Stimulated activated naive B cell treated with anti-CD40 and anti-IgM and Interleukin-4, amounts not matched to agents 10 μg/mL and 1 μg/mL and 100 μg/mL, for 72 hours (primary cell): ENCODE results near the gene EMB.
"Not testable (repeated sequence)": the region's sequence is repeated elsewhere in the genome, so short reads cannot be mapped to it uniquely, and the experiment has no call there.

ENCODE experiments used
- ATAC-seq, 2 donors: fragments of 150-1000 bp; cut with Tn5 transposase; replicated peaks; 2 replicates each; pipeline ENCODE4 v1.10.0; 2021; ENCODE audit warnings: moderate library complexity in 1 of 2
- DNase-seq: peaks from one replicate; pipeline ENCODE4 v3.0.0; 2021
- H3K27ac Mint-ChIP-seq: one replicate; pipeline ENCODE4 v1.8.0; 2022; ENCODE audit warnings: mild to moderate bottlenecking, mixed read lengths
- H3K27me3 Mint-ChIP-seq, 2 donors: one replicate each; pipeline ENCODE4 v1.8.0; 2022; ENCODE audit warnings: mixed read lengths in 2 of 2
- H3K36me3 Mint-ChIP-seq, 2 donors: one replicate each; pipeline ENCODE4 v1.8.0; 2022; ENCODE audit warnings: mixed read lengths in 2 of 2, mild to moderate bottlenecking in 1 of 2
- H3K4me1 Mint-ChIP-seq, 2 donors: one replicate each; pipeline ENCODE4 v1.8.0; 2022; ENCODE audit warnings: mixed read lengths in 2 of 2, mild to moderate bottlenecking in 1 of 2
- H3K4me3 Mint-ChIP-seq, 2 donors: one replicate each; pipeline ENCODE4 v1.8.0; 2022; ENCODE audit warnings: mild to moderate bottlenecking in 2 of 2, mixed read lengths in 2 of 2, moderate library complexity in 1 of 2
- H3K9me3 Mint-ChIP-seq, 2 donors: one replicate each; pipeline ENCODE4 v1.8.0; 2022; ENCODE audit warnings: mixed read lengths in 2 of 2, mild to moderate bottlenecking in 1 of 2

The EMB gene

GRCh38 chr5:50406877-50407276 lies 34.2 kb downstream of the EMB start:
- Mint-ChIP-seq H3K4me3 (no peak overlapping the region), H3K4me1 (peaks cover 13 to 34% of the 10 kb centered on the region in 2 donors), H3K27me3 (no peaks in the 10 kb centered on the region), H3K36me3 (peaks cover 10 to 21% of the 10 kb centered on the region in 2 donors), H3K27ac (no peak overlapping the region), H3K9me3 (no peaks in the 10 kb centered on the region)
- no peak for DNase-seq
- ATAC-seq, result no peak

- peaks cover 2 to 10% of the 10 kb centered on the region in 2 donors for H3K4me1 Mint-ChIP-seq
- no peak overlapping the region for H3K27ac Mint-ChIP-seq
These were observed 39.8 kb downstream of the EMB start for GRCh38 chr5:50401336-50401735.

GRCh38 chr5:50393925-50394609 lies 47.0 kb downstream of the EMB start:
- H3K27ac Mint-ChIP-seq, H3K27me3 Mint-ChIP-seq, DNase-seq, H3K4me3 Mint-ChIP-seq, H3K9me3 Mint-ChIP-seq, ATAC-seq: not testable (repeated sequence)
- peaks cover 27 to 43% of the 10 kb centered on the region in 2 donors for H3K36me3 Mint-ChIP-seq
- peaks cover 16 to 26% of the 10 kb centered on the region in 2 donors for H3K4me1 Mint-ChIP-seq

More at GRCh38 chr5:50401336-50401735, 39.8 kb downstream of the EMB start:
- Mint-ChIP-seq H3K9me3 (no peaks in the 10 kb centered on the region), H3K27me3 (no peaks in the 10 kb centered on the region), H3K36me3 (peaks cover 5 to 25% of the 10 kb centered on the region in 2 donors), H3K4me3 (no peak overlapping the region)
- no peak for ATAC-seq
- no peak for DNase-seq

- H3K27me3 Mint-ChIP-seq, H3K4me3 Mint-ChIP-seq, DNase-seq, H3K27ac Mint-ChIP-seq, ATAC-seq: not testable (repeated sequence)
- H3K36me3 Mint-ChIP-seq, result peaks cover 44 to 57% of the 10 kb centered on the region in 2 donors
- peaks cover 11 to 13% of the 10 kb centered on the region in 2 donors for H3K9me3 Mint-ChIP-seq
- peaks cover 21 to 34% of the 10 kb centered on the region in 2 donors for H3K4me1 Mint-ChIP-seq
These were observed 48.8 kb downstream of the EMB start for GRCh38 chr5:50392289-50392688.

- Mint-ChIP-seq H3K4me1 (peaks cover 9 to 25% of the 10 kb centered on the region in 2 donors), H3K36me3 (peaks cover 49 to 60% of the 10 kb centered on the region in 2 donors), H3K9me3 (peaks cover 9 to 11% of the 10 kb centered on the region in 2 donors)
- not testable (repeated sequence) for H3K27me3 Mint-ChIP-seq, DNase-seq, ATAC-seq, H3K4me3 Mint-ChIP-seq, H3K27ac Mint-ChIP-seq
These were observed 56.7 kb downstream of the EMB start for GRCh38 chr5:50384381-50384780.

GRCh38 chr5:50376696-50377095 lies 64.4 kb downstream of the EMB start:
- H3K27ac Mint-ChIP-seq, result not testable (repeated sequence)
- peaks cover 11 to 27% of the 10 kb centered on the region in 2 donors for H3K4me1 Mint-ChIP-seq

GRCh38 chr5:50369287-50370033 lies 71.6 kb downstream of the EMB start:
- H3K4me3 Mint-ChIP-seq, ATAC-seq, H3K27ac Mint-ChIP-seq, H3K27me3 Mint-ChIP-seq, DNase-seq: not testable (repeated sequence)
- Mint-ChIP-seq H3K4me1 (peaks cover 7 to 17% of the 10 kb centered on the region in 2 donors), H3K9me3 (peaks cover 11 to 18% of the 10 kb centered on the region in 2 donors), H3K36me3 (peaks cover 60 to 67% of the 10 kb centered on the region in 2 donors)

More at GRCh38 chr5:50376696-50377095, 64.4 kb downstream of the EMB start:
- not testable (repeated sequence) for H3K9me3 Mint-ChIP-seq, H3K4me3 Mint-ChIP-seq, ATAC-seq, DNase-seq, H3K27me3 Mint-ChIP-seq
- H3K36me3 Mint-ChIP-seq, result peaks cover 40 to 50% of the 10 kb centered on the region in 2 donors

GRCh38 chr5:50365426-50366251 lies 75.4 kb downstream of the EMB start:
- H3K4me3 Mint-ChIP-seq, result no peak overlapping the region
- no peaks in the 10 kb centered on the region for H3K27me3 Mint-ChIP-seq
- peak; percentile 44 to 56 for ATAC-seq
- DNase-seq, result no peak
- H3K27ac Mint-ChIP-seq, result no peak overlapping the region
- peaks cover 8 to 18% of the 10 kb centered on the region in 2 donors for H3K9me3 Mint-ChIP-seq
- peaks cover 49 to 68% of the 10 kb centered on the region in 2 donors for H3K36me3 Mint-ChIP-seq
- H3K4me1 Mint-ChIP-seq, result peaks cover 7 to 24% of the 10 kb centered on the region in 2 donors

- not testable (repeated sequence) for H3K27ac Mint-ChIP-seq, H3K27me3 Mint-ChIP-seq, H3K4me3 Mint-ChIP-seq, DNase-seq, ATAC-seq
- Mint-ChIP-seq H3K36me3 (peaks cover 40 to 59% of the 10 kb centered on the region in 2 donors), H3K9me3 (peaks cover 3 to 14% of the 10 kb centered on the region in 2 donors), H3K4me1 (peaks cover 11 to 32% of the 10 kb centered on the region in 2 donors)
These were observed 76.4 kb downstream of the EMB start for GRCh38 chr5:50364535-50365309.

- ATAC-seq (peak; percentile 81 to 85), DNase-seq (no peak)
- H3K36me3 Mint-ChIP-seq, result peaks cover 16 to 37% of the 10 kb centered on the region in 2 donors
- peaks cover 0 to 1% of the 10 kb centered on the region in 2 donors for H3K9me3 Mint-ChIP-seq
- H3K27me3 Mint-ChIP-seq, result no peaks in the 10 kb centered on the region
- H3K4me3 Mint-ChIP-seq, result no peak overlapping the region
- peaks cover 8 to 21% of the 10 kb centered on the region in 2 donors for H3K4me1 Mint-ChIP-seq
- no peak overlapping the region for H3K27ac Mint-ChIP-seq
These were observed 81.9 kb downstream of the EMB start for GRCh38 chr5:50359187-50359586.

- Mint-ChIP-seq H3K27me3 (no peaks in the 10 kb centered on the region), H3K4me1 (peaks cover 0 to 7% of the 10 kb centered on the region in 2 donors), H3K9me3 (peaks cover 0 to 2% of the 10 kb centered on the region in 2 donors), H3K4me3 (no peak overlapping the region), H3K27ac (no peak overlapping the region), H3K36me3 (peaks cover 4 to 18% of the 10 kb centered on the region in 2 donors)
- no peak for DNase-seq
- ATAC-seq, result no peak
These were observed 88.7 kb downstream of the EMB start for GRCh38 chr5:50352382-50352781.
